Middle frontal gyrus (tissue), 1 donor: ENCODE measurements around the gene EXO1.
"Not testable (repeated sequence)": the region's sequence is repeated elsewhere in the genome, so short reads cannot be mapped to it uniquely, and the experiment has no call there.

ENCODE experiments used
- DNase-seq: peaks from one replicate; pipeline ENCODE4 v3.0.0-alpha.2; 2015; ENCODE audit warnings: low spot score; ENCODE audit errors: extremely low spot score

EXO1 gene

DNA sequence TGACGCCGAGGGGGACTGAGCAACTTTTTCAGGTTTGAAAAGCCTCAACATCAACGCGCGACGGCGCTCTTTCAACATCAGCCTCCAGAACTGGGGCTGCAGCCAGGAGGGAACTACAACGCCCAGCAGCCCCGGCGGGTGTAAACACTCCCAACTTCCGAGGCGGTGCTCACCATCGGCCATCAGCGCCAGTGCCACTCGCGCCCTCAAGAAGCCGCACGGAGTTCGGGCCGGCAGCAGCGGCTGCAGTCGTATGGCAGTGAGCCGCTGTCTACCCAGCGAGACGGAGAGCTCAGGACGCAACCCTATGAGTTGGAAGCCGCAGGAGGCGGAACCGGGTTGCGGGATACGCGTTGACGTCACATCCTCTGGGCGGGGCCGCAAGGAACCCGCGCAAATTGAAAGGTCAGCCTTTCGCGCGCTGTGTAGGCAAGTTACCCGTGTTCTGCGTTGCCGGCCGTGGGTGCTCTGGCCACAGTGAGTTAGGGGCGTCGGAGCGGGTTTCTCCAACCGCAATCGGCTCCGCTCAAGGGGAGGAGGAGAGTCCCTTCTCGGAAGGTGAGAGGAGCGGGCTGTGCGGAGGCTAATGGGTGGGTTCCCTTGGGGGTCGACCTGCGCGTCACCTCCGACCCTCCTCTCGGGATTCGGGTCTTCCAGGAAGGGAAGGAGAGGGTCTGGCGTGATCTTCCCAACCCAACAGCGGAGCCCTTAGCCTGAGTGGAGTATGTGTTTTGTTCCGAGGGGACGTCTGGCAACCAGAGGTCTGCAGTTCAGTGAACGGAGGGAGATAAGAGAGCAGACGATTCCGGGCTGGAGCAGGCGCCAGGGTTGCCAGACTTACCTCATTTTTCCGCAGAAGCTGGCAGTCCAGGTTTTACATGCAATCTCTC lies at the start of gene EXO1:
TSS of gene EXO1 (plus strand) at position 409 of the 890 bp plus-strand sequence. CDS start 2,222 bp downstream, outside the sequence.
- peak; percentile 87 for DNase-seq

DNA sequence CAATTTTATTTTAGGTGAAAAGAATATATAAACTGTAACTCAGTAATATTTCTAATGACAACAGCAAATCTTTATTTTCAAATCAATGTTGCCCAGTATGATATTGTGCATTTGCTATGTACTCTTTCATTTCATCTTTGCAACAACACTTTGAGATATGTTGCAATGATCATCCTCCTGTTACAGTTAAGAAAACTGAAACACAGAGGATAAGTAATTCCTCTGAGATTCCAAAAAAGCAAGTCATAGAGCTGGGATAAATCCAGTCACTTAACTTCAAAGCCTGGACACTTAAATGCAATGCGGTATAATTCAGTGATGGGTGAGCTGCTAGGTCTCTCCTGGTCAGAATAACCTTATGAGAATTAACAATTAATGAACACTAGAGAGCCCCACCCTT lies 48.6 kb upstream of the EXO1 start:
- no peak for DNase-seq

DNA sequence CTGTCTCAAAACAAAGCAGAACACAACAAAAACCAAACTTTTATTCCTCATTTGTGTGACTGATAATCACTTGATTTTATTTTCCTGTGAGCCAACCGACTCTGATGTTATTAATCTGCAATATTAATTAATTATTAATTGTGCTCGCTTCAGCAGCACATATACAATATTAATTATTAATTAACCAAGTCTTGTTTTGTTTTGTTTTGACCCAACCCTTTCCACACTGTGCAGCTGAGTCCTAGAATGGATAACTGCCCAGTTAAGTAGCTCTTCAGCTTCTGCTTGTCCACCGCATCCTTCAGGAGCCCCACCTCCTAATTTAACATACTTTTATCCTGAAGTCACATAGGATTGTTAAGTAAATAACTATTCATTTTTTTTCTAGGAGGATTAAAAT lies 47.4 kb upstream of the EXO1 start:
- DNase-seq, result no peak

DNA sequence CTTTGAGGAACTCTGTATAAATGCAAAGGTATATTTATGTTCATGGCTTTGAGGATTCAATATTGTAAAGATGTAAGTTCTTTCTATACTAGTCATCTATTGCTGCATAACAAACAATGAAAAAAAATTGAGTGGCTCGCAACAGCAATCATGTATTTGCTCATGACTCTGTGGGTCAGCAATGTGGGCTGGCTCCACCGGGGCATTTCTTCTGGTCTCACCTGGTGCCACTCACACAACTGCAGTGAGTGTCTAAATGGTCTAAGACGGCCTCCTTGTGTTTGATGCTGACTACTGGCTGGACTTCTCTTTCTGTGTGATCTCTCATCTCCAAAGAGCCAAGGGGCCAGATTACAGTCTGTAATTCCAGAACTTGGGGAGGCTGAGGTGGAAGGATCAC lies 45.1 kb upstream of the EXO1 start:
- DNase-seq, result no peak

DNA sequence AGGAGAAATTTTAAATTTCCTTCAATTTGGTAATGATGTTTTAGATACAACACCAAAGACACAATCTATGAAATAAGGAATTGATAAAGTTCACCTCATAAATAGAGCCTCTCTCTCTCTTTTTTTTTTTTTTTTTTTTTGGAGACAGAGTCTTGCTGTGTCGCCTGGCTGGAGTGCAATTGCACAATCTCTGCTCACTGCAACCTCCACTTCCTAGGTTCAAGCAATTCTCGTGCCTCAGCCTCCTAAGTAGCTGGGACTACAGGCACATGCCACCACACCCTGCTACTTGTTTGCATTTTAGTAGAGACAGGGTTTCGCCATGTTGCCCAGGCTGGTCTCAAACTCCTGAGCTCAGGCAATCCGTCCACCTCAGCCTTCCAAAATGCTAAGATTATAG lies 43.3 kb upstream of the EXO1 start:
- DNase-seq, result not testable (repeated sequence)

DNA sequence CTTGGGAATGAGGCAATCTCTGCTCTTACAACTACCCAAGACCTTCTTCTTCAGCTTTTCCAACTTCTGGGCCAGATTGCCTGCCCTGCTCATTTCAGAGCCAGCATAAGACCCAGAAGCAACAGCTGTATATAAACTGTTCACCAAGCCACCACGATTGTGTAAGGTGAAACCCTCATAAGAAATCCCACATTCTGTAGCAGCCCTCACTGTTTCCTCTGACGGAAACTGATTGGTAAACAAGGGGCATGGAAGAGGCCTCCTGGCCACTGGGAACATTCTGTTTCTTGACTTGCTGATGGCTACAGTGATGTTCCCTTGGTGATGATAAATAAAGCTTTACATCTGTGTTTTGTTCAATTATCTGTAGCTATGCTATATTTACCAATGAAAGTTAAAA lies 39.7 kb upstream of the EXO1 start:
- no peak for DNase-seq

DNA sequence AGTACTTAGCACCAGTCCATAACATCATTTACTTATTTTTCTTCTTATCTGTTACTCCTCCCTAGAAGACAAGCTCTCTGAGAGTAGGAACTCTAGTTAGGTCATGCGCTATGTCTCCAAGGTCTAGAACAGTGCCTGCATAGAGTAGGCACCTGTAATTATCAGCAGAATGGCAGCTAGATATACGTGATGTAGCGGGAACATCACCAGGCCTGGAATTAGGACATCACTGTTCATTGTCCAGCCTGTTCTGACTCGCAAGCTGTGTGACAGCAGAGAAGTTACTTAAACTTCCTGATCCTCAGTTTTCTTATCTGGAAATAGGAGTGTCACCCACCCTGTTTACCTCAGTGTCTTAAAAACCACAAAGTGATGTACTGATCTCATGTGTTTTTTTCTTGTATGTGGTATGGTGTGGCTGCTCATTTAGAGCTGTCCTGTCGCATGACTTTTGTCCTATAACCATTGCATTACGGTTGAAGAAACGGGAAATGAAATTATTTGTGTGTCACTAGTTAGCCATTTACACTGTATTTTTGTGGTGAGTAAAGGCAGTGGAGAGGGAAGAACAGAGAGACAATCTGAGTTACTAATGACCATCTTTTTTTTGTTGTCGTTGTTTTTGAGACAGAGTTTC lies 37.1 kb upstream of the EXO1 start:
- DNase-seq, result no peak

DNA sequence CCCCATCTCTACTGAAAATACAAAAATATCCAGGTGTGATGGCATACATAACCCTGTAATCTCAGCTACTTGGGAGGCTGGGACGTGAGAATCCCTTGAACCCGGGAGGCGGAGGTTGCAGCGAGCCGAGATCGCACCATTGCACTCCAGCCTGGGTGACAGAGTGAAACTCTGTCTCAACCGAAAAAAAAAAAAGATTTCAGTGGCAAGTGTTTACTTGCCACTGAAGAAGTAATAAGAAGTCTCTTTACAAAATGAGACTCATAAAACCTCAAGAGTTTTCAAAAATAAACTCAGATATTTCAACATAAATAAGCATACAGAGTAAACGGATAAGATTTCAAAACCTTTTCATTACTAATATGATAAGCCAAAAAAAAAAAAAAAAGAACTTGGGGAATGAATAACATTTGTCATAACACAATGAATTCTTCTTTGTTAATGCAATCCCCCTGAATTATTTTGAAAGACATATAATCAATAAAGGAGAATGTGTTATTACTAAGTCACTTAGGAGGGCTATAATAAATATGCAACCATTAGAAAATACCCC lies 34.2 kb upstream of the EXO1 start:
- no peak for DNase-seq

DNA sequence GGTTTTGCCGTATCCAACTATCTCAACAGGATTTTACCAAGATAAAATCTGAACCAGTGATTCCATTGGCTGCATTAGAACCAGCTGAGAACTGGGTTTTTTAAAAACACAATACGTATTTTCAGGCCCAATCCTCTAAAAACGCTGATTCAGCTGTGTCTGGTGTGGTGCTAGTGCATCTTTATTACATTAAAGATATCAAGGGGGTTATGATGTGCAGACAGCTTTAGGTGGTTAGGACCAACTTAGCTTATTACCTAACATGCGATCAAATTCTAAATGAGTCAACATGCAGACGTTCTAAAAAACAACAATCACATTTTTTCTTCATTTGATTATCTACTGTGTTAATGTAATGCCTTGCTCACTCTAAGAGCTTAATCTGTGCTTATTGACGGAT lies 32.0 kb upstream of the EXO1 start:
- no peak for DNase-seq

DNA sequence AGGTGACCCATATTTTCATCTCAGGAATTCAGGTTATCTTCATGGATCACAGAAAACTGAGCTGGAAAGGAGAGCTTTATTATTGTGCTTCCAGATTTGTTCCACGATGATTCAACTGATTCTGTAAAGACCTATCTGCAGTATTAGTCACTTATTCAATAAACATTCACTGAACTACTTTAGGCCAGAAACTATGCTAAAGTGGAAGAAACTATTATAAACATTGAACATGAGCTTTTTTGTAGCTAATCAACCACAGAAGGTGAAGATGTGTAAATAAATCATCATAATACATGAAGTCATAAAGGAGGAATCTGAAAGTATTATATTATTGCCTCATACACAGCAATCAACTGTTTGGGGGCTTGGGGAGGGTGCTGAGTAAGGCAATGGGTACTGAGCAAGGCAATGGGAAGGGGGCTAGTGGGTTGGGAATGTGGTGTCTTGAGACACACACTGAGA lies 30.6 kb upstream of the EXO1 start:
- no peak for DNase-seq

DNA sequence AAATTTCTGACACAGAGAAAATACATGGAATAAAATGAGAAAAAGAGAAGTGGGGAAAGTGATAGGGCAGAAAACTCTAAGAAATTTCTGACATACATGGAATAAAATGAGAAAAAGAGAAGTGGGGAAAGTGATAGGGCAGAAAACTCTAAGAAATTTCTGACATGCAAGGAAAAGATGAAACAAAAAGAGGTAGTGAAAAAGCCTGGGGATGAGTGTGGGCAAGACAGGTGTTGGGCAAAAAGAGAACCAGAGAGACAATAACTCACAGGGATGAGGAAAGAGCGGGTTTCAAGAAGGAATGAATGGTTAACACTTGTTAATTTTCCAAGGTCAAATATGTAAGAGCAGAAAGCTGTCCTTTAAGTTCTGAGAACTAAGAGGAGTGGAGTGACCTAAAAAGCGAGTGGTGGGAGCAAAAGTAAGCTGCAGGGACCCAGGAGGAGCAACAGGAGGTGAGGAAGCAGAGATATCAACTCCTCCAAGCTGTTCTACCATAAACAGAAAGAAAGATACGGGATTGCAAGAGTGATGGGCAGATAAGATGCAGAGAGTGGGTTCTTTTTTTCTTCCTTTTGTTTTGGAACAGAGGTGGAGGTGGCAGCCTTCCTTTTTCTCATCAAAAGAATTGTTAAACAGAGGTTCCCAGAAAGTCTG lies 29.9 kb upstream of the EXO1 start:
- no peak for DNase-seq

DNA sequence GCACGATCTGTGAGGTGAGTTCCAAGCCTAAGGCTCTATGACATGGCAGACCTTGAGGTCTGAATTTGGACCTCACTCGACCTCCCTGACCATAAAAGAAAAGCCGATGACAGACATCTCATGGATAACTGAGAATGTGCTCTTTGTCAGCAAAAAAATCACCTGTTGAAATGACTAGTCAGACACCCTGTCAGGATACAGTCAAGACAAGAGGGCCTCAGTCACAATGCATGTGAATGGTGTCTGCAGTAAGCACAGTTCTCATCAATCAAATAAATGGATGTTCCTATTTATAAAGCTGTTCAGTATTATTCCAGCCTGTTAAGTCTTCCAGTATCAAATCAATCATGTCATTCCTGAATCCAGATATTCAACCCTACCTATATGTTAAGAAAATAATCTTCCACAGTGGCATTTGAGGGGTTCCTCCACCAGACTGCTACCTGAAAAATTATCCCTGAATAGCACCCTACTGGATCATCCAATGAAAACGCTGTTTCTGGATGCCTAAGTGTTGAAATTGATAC lies 28.6 kb upstream of the EXO1 start:
- no peak for DNase-seq

DNA sequence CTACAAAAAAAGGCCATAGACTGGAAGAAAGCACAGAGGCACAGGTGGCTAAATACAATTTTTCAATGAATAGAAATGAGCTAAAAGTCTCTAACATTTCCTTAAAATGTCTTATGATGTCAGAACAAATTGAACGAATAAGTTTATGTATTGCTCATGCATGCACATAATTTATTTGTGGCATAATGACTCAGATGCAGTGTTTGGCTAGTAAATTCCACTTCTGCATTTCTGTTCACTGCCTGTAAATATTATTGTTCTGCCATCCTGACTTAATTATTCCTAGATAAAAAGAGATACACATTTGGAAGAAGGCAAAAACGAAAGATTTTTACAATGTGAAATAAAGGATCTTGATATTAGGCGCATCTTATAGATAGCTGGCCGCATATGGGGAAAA lies 26.6 kb upstream of the EXO1 start:
- no peak for DNase-seq

DNA sequence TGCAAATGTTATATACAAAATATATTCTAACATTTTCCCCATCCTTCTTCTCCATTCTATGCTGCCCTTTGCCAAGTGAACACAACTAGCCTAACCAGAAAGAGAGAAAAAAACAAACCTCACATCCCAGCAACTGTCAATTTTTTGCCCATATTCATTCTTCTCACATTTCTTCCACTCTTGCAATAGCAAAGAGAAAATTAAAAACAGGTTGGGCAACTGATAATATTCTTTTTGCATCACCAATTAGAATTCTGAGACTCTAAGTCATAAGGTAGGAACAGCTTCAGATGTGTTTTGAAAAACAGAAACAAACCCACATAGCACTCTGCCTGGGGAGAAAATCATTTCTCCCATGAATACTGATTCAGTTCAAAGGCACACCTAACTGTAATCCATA lies 25.2 kb upstream of the EXO1 start:
- no peak for DNase-seq

DNA sequence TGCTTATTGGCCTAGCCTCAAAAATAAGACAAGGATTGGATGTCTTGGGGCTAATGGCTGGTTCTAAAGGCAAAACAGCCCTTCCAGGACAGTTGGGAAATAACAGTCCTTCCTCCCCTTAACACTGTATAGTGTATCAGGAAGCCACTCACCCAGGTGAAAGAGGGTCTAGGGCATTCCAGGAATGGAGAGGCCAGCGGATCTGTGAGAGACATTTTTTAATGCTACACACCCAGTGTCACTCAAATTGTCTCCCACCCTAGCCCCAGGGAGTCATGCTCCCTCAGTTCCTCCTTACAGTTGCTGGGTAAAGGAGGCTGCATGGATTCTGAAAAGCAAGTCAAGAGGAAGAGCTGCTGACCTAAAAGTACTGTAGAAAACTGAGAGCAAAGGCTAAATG lies 24.1 kb upstream of the EXO1 start:
- no peak for DNase-seq

DNA sequence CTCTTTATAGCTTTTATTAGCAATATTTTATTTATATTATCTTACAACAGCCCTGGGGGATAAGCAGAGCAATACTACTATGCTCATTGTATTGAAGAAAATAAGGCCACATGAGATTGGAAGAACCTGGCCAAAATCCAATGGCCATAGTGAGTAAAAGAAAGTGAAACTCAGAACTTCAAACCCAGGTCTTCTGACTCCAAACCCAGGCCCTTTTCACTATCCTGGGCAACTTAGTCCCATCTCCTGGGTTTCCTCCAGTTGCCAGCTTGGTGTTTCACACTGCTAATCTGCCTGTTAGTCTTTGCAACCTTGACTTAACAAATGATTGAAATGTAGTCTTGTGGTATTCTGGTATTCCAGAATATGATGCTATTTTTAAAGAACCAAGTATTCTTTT lies 22.4 kb upstream of the EXO1 start:
- no peak for DNase-seq

DNA sequence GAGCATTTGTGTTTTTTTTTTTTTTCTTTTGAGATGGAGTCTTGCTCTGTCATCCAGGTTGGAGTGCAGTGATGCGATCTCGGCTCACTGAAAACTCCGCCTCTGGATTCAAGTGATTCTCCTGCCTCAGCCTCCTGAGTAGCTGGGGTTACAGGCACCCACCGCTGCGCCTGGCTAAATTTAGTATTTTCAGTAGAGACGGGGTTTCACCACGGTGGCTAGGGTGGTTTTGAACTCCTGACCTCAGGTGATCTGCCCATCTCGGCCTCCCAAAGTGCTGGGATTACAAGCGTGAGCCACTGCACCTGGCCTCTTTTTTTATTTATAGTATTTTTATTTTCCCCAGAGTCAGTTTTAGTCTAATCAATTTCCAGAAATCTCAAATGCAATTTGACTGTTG lies 21.4 kb upstream of the EXO1 start:
- not testable (repeated sequence) for DNase-seq

DNA sequence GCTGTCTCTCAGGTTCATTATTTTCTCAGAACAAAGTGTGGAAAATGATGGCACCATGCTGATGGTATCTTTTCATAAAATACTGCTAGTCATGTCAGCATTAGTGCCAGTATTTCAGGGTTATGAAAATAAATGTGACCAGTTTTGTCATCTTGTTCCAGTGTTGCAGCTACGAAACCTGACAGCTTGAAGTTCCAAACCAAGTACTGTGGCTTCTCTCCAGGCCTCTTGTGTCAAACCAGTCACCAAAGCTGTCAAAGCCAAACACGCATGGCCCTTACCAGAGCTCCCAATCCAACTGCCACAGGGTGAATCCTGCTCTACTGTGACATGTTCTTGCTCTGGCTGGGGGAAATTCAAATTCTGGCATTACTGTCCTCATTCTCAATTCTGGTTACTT lies 20.7 kb upstream of the EXO1 start:
- DNase-seq, result no peak

DNA sequence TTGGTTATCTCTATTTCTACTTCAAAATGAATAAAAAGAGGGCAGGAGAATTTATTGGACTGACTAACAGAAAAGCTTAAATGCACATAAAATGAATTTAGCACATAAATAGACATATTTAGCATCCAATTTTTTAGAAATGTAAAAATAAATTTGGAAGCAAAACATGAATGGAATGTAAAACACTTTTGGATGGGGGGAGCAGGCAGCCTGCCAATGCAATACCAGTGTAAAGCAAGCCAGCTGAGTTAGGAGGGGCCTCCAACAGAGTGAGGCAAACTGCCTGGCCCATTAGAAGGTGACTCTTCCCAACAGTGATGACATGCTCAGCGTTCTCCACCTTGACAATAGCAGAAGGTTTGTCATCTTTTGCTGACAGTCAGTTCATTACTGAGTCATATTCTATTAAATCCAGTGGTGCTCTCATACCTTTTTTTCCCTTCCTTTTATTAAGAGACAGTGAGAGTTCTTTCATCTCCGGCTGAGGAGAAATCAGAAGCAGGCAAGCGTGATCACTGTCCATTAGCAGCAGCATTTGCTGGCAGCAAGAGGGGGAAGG lies 19.5 kb upstream of the EXO1 start:
- no peak for DNase-seq

DNA sequence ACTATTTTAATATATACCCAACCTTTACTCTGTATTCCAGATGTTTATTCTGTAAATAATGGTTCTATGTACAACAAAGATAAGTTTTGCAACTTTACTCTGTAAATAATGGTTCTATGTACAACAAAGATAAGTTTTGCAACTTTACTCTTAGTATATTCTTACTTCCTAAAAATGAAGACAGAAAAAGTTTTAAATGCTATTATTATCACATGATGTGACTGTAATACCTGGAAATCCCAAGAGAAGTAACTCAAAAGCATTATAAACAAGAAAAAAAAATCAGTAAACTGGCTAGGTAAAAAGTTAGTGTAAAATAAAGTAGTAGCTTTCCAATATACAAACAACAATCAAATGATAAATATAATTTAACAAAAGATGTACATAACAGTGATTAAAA lies 18.5 kb upstream of the EXO1 start:
- DNase-seq, result no peak

DNA sequence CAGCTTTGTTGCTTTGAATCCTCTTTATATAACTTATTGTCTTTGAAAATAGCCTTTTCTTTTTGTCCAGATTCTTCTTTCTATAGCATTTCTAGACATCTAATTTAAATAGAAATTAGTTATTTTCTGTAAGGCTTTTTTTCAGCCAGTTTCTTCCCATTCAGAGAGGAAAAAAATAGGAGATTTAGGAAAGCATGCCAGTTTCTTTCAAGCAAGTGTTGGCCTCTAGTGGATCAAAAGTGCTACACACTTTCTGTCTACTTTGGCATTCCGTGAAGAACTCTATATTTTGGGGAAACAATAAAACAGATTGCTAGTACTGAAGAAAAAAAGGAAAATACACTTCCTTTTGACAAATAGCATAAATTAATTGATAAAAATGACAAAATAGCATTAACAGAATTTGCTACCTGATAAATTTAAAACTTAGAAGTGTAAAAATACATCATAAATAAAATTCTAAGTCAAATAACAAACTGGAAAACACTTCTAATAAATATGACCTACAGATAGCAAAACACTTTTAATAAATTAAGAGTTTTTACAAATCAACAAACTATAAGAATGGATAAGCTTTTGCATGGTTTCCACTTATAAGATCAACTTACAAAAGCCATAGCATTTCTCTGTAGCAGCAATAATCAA lies 13.1 kb upstream of the EXO1 start:
- peak; percentile 36 for DNase-seq
